Nephron (organoid): ENCODE results near the gene KCNIP4.

Source experiments
- H3K27ac Mint-ChIP-seq, 3 experiments: 2 replicates each; pipeline ENCODE4 v1.8.0; 2020; ENCODE audit warnings: mixed read lengths in 3 of 3, mild to moderate bottlenecking in 2 of 3, moderate library complexity in 1 of 3
- H3K27me3 Mint-ChIP-seq: 2 replicates; pipeline ENCODE4 v1.8.0; 2021; ENCODE audit warnings: low read depth, mild to moderate bottlenecking, moderate library complexity, mixed read lengths
- H3K36me3 Mint-ChIP-seq: 2 replicates; pipeline ENCODE4 v1.8.0; 2020; ENCODE audit warnings: low read depth, mixed read lengths
- H3K4me1 Mint-ChIP-seq: 2 replicates; pipeline ENCODE4 v1.8.0; 2020; ENCODE audit warnings: mixed read lengths
- H3K4me3 Mint-ChIP-seq, 3 experiments: 2 replicates each; pipeline ENCODE4 v1.8.0; 2020; ENCODE audit warnings: mild to moderate bottlenecking in 3 of 3, mixed read lengths in 3 of 3, moderate library complexity in 2 of 3
- H3K9me3 Mint-ChIP-seq: 2 replicates; pipeline ENCODE4 v1.8.0; 2020; ENCODE audit warnings: mixed read lengths
- TF ChIP-seq, protein P1 (sequence below), 3 experiments: fragments of 200-600 bp; sonication (generic); IDR thresholded peaks; one replicate each; pipeline ENCODE4 v1.5.0; 2021; ENCODE audit warnings: antibody characterized with exemption in 3 of 3; ENCODE audit not compliant: unreplicated experiment in 3 of 3

KCNIP4 gene

DNA sequence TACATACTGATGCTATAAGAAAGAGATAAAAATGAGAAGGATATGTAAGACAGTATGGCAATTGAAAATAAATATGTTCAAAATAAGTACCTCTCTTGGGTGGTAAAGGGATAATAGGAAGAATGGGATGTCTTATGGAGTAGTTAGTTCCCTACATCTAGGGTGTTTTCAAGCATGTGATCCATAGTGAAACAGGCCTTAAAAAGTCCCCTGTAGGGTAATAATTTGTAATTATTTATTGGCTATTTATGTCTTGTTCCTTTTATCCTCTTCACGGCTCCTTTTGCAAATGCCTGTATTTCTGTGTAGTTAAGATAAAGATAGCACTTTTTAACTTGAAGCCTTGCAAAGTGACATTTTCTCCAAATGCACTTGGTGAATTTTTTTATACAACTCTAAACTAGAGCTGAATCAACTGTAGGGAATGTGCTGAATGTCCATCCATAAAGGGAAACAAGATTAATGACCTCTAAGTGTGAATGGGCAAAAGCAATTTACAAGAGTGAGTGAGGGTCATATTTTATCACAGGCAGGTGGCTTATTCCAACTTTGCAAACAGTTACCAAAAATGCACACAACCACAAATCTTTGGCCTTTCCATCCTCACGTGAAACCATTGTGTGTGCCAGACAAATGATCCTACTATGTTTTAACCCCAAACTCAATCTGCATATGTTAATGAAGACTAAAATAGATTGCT, 299.0 kb downstream of the KCNIP4 start:
- no peak overlapping the region for H3K4me3 Mint-ChIP-seq
- H3K27me3 Mint-ChIP-seq = no peaks in the 10 kb centered on the region
- H3K4me1 Mint-ChIP-seq = no peaks in the 10 kb centered on the region
- H3K27ac Mint-ChIP-seq = no peak overlapping the region
- H3K9me3 Mint-ChIP-seq = no peaks in the 10 kb centered on the region
- TF ChIP-seq, protein P1, sequence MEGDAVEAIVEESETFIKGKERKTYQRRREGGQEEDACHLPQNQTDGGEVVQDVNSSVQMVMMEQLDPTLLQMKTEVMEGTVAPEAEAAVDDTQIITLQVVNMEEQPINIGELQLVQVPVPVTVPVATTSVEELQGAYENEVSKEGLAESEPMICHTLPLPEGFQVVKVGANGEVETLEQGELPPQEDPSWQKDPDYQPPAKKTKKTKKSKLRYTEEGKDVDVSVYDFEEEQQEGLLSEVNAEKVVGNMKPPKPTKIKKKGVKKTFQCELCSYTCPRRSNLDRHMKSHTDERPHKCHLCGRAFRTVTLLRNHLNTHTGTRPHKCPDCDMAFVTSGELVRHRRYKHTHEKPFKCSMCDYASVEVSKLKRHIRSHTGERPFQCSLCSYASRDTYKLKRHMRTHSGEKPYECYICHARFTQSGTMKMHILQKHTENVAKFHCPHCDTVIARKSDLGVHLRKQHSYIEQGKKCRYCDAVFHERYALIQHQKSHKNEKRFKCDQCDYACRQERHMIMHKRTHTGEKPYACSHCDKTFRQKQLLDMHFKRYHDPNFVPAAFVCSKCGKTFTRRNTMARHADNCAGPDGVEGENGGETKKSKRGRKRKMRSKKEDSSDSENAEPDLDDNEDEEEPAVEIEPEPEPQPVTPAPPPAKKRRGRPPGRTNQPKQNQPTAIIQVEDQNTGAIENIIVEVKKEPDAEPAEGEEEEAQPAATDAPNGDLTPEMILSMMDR (IDR thresholded peaks at IDR 0.05; ENCODE audit: unreplicated experiment in 3 of 3) = no peak
- no peaks in the 10 kb centered on the region for H3K36me3 Mint-ChIP-seq

DNA sequence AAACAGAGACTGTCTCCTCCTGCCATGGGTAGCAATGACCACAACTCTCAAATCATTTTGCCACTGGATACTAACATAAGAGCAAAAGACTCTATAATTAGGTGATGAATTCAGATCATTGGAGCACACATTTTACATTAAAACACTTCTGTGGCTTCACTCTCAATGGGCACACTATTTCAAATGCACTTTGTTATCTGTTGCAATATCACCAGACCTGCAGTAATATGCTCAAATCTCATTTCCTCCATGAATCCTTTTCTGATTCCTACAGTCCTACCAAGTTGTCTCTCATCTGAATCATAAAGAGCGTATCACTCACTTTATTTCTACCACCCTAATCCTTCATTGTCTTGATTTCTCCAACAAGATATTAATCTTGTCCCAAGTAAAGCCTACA, 302.8 kb downstream of the KCNIP4 start:
- no peak overlapping the region for H3K27ac Mint-ChIP-seq
- H3K36me3 Mint-ChIP-seq = no peaks in the 10 kb centered on the region
- TF ChIP-seq, protein P1 (IDR thresholded peaks at IDR 0.05; ENCODE audit: unreplicated experiment in 3 of 3) = no peak
- H3K27me3 Mint-ChIP-seq = no peaks in the 10 kb centered on the region
- no peak overlapping the region for H3K4me3 Mint-ChIP-seq
- H3K9me3 Mint-ChIP-seq = no peaks in the 10 kb centered on the region
- no peaks in the 10 kb centered on the region for H3K4me1 Mint-ChIP-seq

DNA sequence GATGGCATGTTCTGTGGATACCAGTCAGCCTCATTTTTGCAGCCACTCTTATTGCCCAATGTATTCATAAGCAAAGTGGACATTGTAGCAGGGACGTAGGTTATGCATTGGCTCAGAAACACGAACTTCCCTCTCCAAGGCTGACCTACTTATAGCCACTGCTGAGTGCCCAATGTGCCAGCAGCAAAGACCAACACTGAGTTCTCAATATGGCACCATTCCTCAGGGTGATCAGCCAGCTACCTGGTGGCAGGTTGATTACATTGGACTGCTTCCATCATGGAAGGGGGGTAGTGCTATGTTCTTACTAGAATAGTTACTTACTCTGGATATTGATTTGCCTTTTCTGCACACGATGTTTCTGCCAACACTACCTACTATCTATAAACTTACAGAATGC, 306.9 kb downstream of the KCNIP4 start:
- no peaks in the 10 kb centered on the region for H3K36me3 Mint-ChIP-seq
- no peak overlapping the region for H3K27ac Mint-ChIP-seq

DNA sequence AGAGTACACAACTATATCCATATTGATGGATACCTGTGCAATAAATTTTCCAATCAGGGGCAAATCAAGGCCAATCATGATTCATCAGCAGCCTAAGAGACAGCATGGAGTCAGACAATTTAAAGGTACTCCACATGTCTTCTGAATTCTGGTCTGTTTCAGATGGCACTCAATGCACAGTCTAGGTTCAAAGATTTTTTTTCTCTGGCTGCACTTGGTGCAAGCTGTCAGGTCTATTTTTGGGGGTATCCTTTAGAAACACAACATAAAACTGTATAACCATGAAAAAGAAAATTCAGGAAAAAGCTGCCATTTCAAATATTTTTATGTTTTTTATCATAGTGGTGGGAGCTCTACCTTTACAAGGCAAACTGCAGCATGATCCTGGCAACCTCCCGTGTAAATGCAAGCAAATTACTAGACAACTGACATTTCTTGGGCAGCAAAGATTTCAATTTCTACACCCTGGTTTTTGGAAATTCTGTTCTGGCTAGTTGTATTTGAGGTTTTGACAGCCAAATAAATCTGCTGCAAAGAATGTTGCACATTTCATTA, 310.3 kb downstream of the KCNIP4 start:
- no peak overlapping the region for H3K27ac Mint-ChIP-seq
- TF ChIP-seq, protein P1 (IDR thresholded peaks at IDR 0.05; ENCODE audit: unreplicated experiment in 3 of 3) = no peak
- H3K36me3 Mint-ChIP-seq = no peaks in the 10 kb centered on the region
- H3K27me3 Mint-ChIP-seq = no peaks in the 10 kb centered on the region
- no peaks in the 10 kb centered on the region for H3K9me3 Mint-ChIP-seq
- no peak overlapping the region for H3K4me3 Mint-ChIP-seq
- peaks cover 6% of the 10 kb centered on the region for H3K4me1 Mint-ChIP-seq

More for the DNA sequence above, 306.9 kb downstream of the KCNIP4 start:
- TF ChIP-seq, protein P1 (IDR thresholded peaks at IDR 0.05; ENCODE audit: unreplicated experiment in 3 of 3) = no peak
- no peaks in the 10 kb centered on the region for H3K9me3 Mint-ChIP-seq
- H3K4me3 Mint-ChIP-seq = no peak overlapping the region
- H3K27me3 Mint-ChIP-seq = no peaks in the 10 kb centered on the region
- H3K4me1 Mint-ChIP-seq = peaks cover 1% of the 10 kb centered on the region

DNA sequence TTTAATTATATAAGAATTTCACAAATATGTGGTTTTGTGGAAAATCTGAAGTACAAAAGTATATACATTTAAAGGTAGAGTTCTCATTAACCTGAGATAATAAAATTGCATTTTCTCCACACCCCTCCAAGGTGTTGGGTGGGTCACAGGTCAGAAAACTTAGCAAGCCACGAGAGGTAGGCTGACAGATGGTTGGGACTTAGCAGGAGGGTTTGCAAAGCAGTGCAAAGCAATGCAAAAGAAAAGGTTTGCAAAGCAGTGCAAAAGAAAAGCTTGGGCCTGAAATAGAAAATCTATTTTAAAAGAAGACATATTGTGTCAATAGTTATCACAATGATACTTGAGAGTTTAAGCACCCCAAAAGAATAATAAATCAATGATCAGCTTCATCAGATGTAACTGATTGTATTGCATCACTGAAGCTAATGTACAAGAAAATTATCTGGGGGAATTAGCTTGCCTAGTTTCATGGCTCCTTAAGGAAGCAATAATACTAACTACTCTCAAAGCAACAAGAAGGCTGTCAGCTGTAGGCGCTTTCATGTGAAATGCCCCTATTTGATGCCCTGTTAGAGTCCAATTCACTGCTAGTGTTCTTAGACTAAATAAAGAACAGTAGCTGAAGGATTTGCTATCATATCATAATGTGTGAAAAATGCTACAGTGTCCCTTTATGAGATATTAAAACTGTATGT, 319.5 kb downstream of the KCNIP4 start:
- H3K36me3 Mint-ChIP-seq = no peaks in the 10 kb centered on the region
- no peak overlapping the region for H3K27ac Mint-ChIP-seq
- H3K27me3 Mint-ChIP-seq = no peaks in the 10 kb centered on the region
- H3K4me1 Mint-ChIP-seq = no peaks in the 10 kb centered on the region
- no peak overlapping the region for H3K4me3 Mint-ChIP-seq
- TF ChIP-seq, protein P1 (IDR thresholded peaks at IDR 0.05; ENCODE audit: unreplicated experiment in 3 of 3) = no peak
- H3K9me3 Mint-ChIP-seq = no peaks in the 10 kb centered on the region
